HEK293 (cell line): ENCODE data around the gene FHL2.

Source experiments
- ZNF121 ChIP-seq: fragments of 450-650 bp; formaldehyde crosslinking; IDR thresholded peaks from 2 replicates; pipeline ENCODE4 v1.5.1; 2016; ENCODE audit warnings: missing biosample characterization, missing genetic modification characterization
- ZNF24 ChIP-seq: fragments of 450-650 bp; formaldehyde crosslinking; IDR thresholded peaks from 2 replicates; pipeline ENCODE4 v1.5.1; 2016; ENCODE audit warnings: missing biosample characterization, missing genetic modification characterization

DNA sequence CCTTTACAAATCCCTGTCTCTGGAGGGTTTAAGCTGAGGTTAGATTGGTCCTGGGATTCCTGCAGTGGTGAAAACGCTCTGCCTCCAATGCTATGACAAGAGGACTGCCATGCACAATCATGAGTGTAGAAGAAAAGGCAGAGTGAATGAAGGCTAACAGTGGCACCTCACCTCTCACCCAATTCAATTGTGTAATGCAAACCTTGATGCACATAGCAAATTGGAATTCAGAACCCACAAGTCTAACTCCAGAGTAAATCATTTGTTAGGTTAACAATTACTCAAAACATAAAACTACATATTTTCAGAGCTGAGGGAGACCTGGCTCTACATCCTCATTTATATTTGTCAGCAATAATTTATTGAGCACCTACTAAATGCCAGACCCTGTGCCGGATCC lies 71.2 kb downstream of the FHL2 start:
- TF ChIP-seq ZNF24 (tag by site-specific recombination) = no peak
- TF ChIP-seq ZNF121 (tag by site-specific recombination) = no peak
